ENCODE results near the gene GORAB.

GRCh38 chr1:170518185-170518834 is 13.7 kb upstream of the GORAB start:
- TF ChIP-seq POLR2AphosphoS5 (IDR thresholded peaks at IDR 0.05; ENCODE audit: borderline replicate concordance, low read depth, low read length) (no peak), EZH2 (IDR thresholded peaks at IDR 0.05) (no peak), FOXP2 (optimal IDR thresholded peaks at IDR 0.05; ENCODE audit: control extremely low read depth, extremely low read length, insufficient read depth) (no peak)
